Measurements from ENCODE around the gene TOX2.
A peak's percentile ranks its signal among the peaks of the same experiment; 100 is the strongest.

TOX2 gene

GRCh38 chr20:43916073-43916880 lies 1.6 kb downstream of the TOX2 start:
- no peak for DNase-seq

- DNase-seq, result no peak
Observed at GRCh38 chr20:43916881-43917371, 2.3 kb downstream of the TOX2 start.

DNA sequence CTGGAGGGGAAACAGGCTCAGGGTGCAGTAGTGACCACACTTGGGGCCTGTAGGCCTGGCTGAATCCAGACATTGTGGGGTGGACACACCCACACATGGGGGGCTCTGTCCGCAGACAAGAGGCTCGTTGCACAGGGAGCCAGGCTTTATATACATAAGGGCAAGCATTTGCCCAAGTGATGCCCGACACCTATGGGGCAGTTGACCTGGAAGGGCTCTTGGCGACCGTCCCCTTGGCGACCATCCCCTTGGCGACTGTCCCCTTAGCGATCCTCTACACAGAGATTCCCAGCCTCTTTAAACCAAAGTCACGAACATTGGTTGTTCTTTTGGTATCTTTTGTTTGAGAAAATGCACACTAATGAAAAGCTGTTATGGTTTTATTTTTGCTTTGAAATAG lies 2.7 kb downstream of the TOX2 start:
- no peak for DNase-seq

DNA sequence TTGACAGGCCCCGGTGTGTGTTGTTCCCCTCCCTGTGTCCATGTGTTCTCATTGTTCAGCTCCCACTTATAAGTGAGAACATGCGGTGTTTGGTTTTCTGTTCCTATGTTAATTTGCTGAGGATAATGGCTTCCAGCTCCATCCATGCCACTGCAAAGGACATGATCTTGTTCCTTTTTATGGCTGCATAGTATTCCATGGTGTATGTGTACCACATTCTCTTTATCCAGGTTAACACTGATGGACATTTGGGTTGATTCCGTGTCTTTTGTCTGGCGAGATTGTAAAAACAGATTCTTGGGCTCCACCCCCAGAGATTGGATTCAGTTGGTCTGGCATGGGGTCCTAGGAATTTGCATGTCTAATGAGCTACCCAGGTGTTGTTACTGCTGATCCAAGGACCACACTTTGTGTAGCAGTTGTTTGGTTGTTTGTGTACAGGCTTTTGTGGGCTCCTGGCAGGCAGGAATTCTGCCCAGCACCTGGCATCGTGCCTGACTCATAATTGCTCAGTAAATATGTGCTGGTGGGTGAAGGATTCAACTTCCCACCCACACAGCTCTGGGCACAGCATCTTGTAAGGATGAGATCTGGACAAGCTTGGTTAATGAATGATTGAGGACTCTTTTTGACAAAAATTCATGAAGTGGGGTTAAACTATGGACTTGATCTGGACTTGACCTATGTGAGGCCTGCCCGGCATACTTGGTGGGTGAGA lies 5.2 kb downstream of the TOX2 start:
- DNase-seq, result no peak

- no peak for DNase-seq
Observed at GRCh38 chr20:43920797-43921196, 6.1 kb downstream of the TOX2 start.

DNA sequence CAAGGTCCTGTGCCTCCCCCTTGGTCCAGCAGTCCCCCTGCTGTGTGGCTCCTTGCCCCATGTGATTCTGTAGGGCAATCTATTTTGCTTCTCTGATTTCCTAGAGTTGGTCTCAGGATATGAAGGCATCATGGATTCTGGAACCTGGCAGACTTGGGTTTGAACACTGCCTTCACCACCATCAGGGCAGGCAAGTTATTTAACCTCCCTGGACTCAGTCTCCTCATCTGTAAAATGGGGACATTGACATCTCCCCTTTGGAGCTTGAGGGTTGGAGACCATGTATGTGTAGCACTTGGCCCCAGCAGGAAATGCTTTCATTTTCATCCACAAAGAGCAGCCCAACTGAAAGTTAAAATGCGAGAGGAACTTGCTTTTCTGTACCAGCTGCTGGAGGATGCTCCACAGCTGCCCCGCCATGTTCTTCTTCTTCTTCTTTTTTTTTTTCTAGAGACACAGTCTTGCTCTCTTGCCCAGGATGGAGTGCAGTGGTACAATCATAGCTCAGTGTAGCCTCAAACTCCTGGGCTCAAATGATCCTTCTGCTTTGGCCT lies 6.7 kb downstream of the TOX2 start:
- DNase-seq, result no peak

DNA sequence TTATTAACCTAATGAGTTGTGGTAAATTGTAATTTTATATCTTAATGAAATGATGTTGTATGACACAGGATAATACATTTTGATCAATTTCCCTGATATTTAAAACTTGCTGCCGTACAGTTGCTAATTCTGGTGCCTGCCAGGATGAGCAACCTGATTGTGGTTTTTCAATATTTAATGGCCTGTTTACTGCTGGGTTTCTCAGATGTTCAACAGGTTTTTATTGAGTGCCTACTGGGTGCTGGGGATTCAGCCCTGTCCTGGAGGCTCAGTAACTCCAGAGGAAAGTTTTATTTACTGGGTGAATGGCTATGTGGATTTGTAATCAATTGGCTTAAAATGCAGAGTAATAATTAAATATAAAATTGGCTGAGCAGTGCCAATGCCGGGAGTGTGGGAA lies 8.0 kb downstream of the TOX2 start:
- no peak for DNase-seq

GRCh38 chr20:43923322-43923721 lies 8.7 kb downstream of the TOX2 start:
- no peak for DNase-seq

- no peak for DNase-seq
Observed at GRCh38 chr20:43923917-43924316, 9.3 kb downstream of the TOX2 start.

GRCh38 chr20:43925215-43925614 lies 10.6 kb downstream of the TOX2 start:
- DNase-seq, result no peak

GRCh38 chr20:43925801-43926200 lies 11.1 kb downstream of the TOX2 start:
- DNase-seq, result peak; percentile 30

GRCh38 chr20:43926287-43927050 lies 11.8 kb downstream of the TOX2 start:
- DNase-seq, result no peak

DNA sequence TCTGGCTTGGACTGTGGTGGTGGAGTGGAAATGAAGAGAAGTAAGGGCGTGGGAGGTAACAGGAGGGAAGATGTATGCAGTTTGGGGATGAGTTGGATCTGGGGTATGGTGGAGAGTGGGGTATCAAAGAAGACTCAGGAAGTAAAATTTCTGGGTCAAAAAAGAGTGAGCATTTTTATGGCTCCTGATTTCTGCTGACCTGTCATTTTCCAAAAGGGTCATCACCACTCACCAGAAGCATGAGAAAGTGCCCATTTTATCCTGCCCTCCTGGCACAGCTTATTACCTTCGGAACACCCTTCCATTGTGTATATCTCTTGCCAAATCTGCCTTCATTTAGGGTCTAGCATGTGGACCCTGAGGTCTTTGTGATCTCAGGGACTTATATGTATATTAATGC lies 17.3 kb downstream of the TOX2 start:
- no peak for DNase-seq

- DNase-seq, result no peak
Observed at GRCh38 chr20:43934833-43935232, 20.2 kb downstream of the TOX2 start.

- DNase-seq, result no peak
Observed at GRCh38 chr20:43936104-43936770, 21.6 kb downstream of the TOX2 start.

DNA sequence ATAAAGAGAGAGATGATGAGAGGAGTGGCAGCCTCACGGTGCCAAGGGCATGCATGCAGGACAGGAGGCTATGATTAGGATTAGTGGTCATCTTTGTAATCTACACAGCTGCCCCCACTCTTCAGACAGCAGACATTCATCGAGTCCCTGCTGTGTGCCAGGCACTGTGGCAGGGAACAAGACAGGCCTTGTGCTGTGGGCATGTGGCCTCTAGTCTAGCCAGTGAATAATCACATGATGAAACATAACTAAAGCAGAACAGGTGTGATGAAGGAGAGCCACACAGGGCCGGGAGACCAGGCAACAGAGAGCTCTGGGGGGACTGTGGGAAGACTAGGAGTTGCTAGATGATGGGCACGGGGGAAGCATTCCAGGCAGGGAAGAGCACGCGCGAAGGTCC lies 22.2 kb downstream of the TOX2 start:
- no peak for DNase-seq

DNA sequence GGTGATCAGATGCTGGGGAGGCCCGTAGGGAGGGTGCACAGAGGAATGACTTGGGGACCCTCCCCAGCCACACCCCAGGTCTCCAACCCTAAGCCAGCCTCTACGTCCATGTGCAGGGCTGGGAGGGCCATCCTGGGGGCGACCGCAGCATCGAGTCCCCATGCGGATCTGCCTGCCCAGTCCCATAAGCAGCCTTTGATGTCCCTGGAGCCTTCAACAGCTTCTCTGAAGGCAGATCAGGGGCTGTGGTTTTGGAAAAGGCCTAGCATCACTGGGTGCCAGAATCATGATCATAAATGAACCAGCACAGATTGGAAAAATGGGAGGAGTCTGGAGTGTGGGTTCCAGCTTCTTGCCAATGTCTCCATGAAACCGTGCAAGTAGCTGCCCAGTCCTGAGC lies 22.9 kb downstream of the TOX2 start:
- DNase-seq, result no peak

- DNase-seq, result no peak
Observed at GRCh38 chr20:43938017-43938655, 23.5 kb downstream of the TOX2 start.

DNA sequence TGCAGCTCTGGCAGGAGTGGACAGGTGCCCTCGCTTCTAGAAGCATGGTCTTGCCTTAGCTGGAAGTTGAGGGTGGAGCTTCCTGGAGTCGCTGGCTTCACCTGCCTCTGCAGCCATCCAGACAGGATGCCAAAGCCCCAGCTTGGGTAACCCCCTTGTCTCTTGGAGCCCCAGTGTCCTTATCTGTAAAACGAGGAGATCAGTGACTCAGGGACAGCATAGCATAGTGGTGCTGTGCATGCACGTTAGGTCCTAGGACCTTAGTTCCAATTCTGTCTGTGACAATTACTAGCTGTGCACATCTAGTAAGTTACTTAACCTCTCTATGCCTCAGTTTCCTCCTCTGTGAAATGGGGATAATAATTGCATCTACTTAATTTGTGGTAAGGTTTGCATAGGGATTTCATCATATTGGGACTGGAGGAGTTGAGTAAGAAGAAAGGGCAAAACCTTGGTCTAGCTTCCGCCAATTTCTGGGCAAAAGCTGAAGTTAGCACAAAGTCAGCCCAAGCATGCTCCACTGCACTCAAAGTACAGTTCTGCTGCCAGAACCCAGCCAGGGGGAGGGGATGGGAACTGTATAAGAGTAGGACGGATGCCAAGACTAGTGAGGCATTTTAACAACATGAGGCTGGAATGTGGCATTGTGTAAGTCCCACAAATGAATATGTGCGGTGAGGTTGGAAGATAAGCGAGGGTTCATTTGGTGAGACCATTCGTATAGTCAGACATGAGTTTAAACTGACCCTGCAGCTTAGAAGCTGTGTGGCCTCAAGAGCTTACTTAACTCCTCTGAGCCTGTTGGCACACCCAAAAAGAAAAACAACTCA lies 24.5 kb downstream of the TOX2 start:
- DNase-seq, result peak; percentile 40

GRCh38 chr20:43939762-43940121 lies 25.1 kb downstream of the TOX2 start:
- DNase-seq, result no peak

GRCh38 chr20:43940518-43941225 lies 26.0 kb downstream of the TOX2 start:
- DNase-seq, result no peak
